GM19452 (cell line): ENCODE results near the gene PLIN3.
"Not testable (repeated sequence)": the region's sequence is repeated elsewhere in the genome, so short reads cannot be mapped to it uniquely, and the experiment has no call there.

Source experiments
- ATAC-seq: cut with Tn5 transposase; IDR thresholded peaks from one replicate; pipeline ENCODE4 v1.9.1; 2021; ENCODE audit not compliant: unreplicated experiment

The PLIN3 gene

GRCh38 chr19:4814625-4815425 is 52.6 kb downstream of the PLIN3 start:
- ATAC-seq: no peak

GRCh38 chr19:4811328-4812131 is 55.9 kb downstream of the PLIN3 start:
- ATAC-seq: no peak

GRCh38 chr19:4807188-4807587 is 60.3 kb downstream of the PLIN3 start:
- no peak for ATAC-seq

- no peak for ATAC-seq
These were observed 61.1 kb downstream of the PLIN3 start for GRCh38 chr19:4806384-4806783.

GRCh38 chr19:4805140-4805539 is 62.3 kb downstream of the PLIN3 start:
- ATAC-seq: not testable (repeated sequence)

- no peak for ATAC-seq
These were observed 63.5 kb downstream of the PLIN3 start for GRCh38 chr19:4803736-4804695.

GRCh38 chr19:4802711-4803110 is 64.8 kb downstream of the PLIN3 start:
- ATAC-seq: no peak

GRCh38 chr19:4801085-4801619 is 66.3 kb downstream of the PLIN3 start:
- no peak for ATAC-seq

- ATAC-seq: no peak
These were observed 66.8 kb downstream of the PLIN3 start for GRCh38 chr19:4800591-4801081.

GRCh38 chr19:4795400-4795799 is 72.1 kb downstream of the PLIN3 start:
- no peak for ATAC-seq

GRCh38 chr19:4794971-4795370 is 72.5 kb downstream of the PLIN3 start:
- no peak for ATAC-seq

GRCh38 chr19:4793278-4793677 is 74.2 kb downstream of the PLIN3 start:
- ATAC-seq: not testable (repeated sequence)

- not testable (repeated sequence) for ATAC-seq
These were observed 74.6 kb downstream of the PLIN3 start for GRCh38 chr19:4792866-4793195.

- ATAC-seq: not testable (repeated sequence)
These were observed 75.2 kb downstream of the PLIN3 start for GRCh38 chr19:4792019-4792865.

- peak; percentile 91 for ATAC-seq
These were observed 76.1 kb downstream of the PLIN3 start, which contains the start of gene FEM1A for GRCh38 chr19:4791183-4792018. TSS of gene FEM1A (plus strand) at chr19:4791734. CDS start at chr19:4791855, 121 bp downstream.
